Progenitor cell of endocrine pancreas (in vitro differentiated cells): ENCODE results near the gene PAIP2. TPM values are rescaled to one million over a fixed set of nuclear protein-coding genes. Genes with fewer than 3 reads are reported as not detected.
A peak's percentile ranks its signal among the peaks of the same experiment; 100 is the strongest.

ENCODE experiments used
- DNase-seq: peaks from one replicate; pipeline ENCODE4 v3.0.0; 2021; ENCODE audit warnings: low spot score; ENCODE audit not compliant: unreplicated experiment
- H3K27ac Mint-ChIP-seq: 2 replicates; pipeline ENCODE4 v1.8.0; 2021; ENCODE audit warnings: mild to moderate bottlenecking, moderate library complexity, mixed read lengths
- H3K27me3 Mint-ChIP-seq: 2 replicates; pipeline ENCODE4 v1.8.0; 2021; ENCODE audit warnings: mixed read lengths
- H3K36me3 Mint-ChIP-seq: 2 replicates; pipeline ENCODE4 v1.8.0; 2022; ENCODE audit warnings: mixed read lengths; ENCODE audit not compliant: insufficient read depth
- H3K4me1 Mint-ChIP-seq: 2 replicates; pipeline ENCODE4 v1.8.0; 2021; ENCODE audit warnings: low read depth, mixed read lengths
- H3K4me3 Mint-ChIP-seq: 2 replicates; pipeline ENCODE4 v1.8.0; 2021; ENCODE audit warnings: low read depth, mild to moderate bottlenecking, moderate library complexity, mixed read lengths
- H3K9me3 Mint-ChIP-seq: 2 replicates; pipeline ENCODE4 v1.8.0; 2021; ENCODE audit warnings: low read depth, mixed read lengths
- CTCF ChIP-seq: fragments of 200-600 bp; sonication (generic); IDR thresholded peaks from one replicate; pipeline ENCODE4 v1.5.0; 2021; ENCODE audit warnings: antibody characterized with exemption, mild to moderate bottlenecking; ENCODE audit not compliant: unreplicated experiment
- total RNA-seq: library from RNA; stranded (reverse); gene quantifications from 2 replicates; pipeline ENCODE4 v1.2.1, GENCODE V29; 2021

Gene PAIP2
- total RNA-seq, 1 donor from 2014 or later, result 97.4 TPM

DNA sequence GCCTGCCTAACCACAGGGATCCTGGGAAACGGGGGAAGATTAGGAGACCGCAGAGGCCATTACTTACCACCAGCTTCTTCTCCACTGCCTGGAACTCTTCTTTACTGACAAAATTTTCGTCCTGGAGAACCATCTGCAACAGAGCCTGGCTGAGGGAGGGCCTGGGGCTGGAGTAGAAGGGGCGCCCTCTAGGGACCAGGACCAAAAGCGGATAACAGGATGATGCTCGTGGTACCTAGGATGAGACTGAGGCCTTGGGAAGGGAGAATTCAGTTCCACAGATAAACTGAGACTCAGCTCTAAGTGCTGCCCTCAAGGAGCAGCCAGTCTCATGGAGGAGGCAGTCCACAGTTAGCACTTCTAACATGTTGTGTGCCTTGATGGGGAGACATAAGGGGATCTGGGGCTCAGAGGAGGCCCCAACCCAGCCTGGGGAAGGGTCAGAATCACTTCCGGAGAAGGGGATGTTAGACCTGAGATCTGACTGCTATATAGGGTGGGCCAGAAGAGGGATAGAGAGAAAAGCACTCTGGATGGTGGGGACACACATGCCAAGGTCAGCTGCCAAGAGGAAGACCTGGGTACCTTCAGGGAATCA, 61.0 kb downstream of the PAIP2 start:
- Mint-ChIP-seq H3K27ac (peak overlapping the region; percentile 99), H3K27me3 (no peaks in the 10 kb centered on the region), H3K4me3 (peak overlapping the region; percentile 98), H3K4me1 (peaks cover 13% of the 10 kb centered on the region), H3K9me3 (no peaks in the 10 kb centered on the region), H3K36me3 (peaks cover 2% of the 10 kb centered on the region)
- TF ChIP-seq CTCF, result peak; percentile 43
- DNase-seq, result no peak

DNA sequence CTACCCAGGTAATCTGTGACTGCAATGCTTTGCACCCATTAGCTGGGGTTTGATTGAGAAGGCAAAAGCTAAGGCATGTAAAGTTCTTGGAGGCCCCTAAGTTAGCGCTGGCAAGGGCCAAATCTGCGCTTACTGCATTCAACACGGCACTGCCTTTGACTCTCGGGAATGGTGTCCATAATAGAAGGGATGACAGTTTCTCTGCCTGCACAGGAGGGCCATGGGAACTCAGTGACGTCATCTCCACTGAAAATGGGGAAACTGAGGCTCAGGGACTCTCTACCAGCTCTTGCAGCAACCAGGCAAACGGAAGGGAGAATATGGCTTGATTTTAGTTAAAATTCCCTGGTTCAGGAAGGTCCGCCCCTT, 61.7 kb downstream of the PAIP2 start:
- H3K27me3 Mint-ChIP-seq, result no peaks in the 10 kb centered on the region
- DNase-seq, result no peak
- TF ChIP-seq CTCF, result no peak
- peak overlapping the region; percentile 99 for H3K27ac Mint-ChIP-seq
- no peaks in the 10 kb centered on the region for H3K9me3 Mint-ChIP-seq
- peaks cover 13% of the 10 kb centered on the region for H3K4me1 Mint-ChIP-seq
- H3K36me3 Mint-ChIP-seq, result peaks cover 2% of the 10 kb centered on the region
- H3K4me3 Mint-ChIP-seq, result peak overlapping the region; percentile 98

DNA sequence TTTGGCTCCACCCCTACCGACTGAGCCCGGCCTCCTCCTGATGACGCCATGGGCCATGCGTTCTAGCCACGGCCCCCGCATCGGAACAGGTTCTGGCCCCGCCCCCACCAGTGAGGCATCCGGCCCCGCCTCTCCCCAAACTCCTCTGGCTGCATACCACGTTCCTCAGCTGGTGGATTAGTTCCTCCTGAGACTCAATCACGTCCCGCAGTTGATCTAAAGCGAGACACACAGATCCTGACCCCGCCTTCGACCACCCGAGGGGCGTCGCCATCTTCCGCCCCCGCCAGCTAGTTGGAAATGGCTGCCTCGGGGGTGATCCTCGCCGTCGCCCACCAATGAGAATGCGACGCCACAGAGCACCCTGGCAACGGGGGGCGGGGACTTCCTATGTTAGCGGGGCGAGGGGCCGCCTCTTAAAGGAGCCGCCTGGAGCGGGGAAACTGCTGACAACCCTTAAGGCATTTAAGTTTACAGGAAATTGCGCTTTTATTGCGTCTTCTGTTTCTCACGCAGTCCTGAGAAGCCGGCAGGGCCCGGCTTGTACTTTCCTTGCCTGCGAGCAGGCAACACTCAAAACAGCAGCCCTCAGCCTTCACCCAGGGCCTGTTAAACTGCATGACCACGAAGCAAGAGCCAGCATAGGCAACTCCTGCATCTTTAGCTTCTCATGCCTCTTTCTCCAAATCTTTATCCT, 62.3 kb downstream of the PAIP2 start, which contains the start of gene SPATA24:
SPATA24 (minus strand) TSS at position 303 of the 697 bp plus-strand sequence; CDS start at position 274, 29 bp downstream.
- Mint-ChIP-seq H3K4me1 (peaks cover 13% of the 10 kb centered on the region), H3K27ac (peak within 1 kb of the TSS; percentile 99), H3K36me3 (peaks cover 2% of the 10 kb centered on the region), H3K4me3 (peak within 1 kb of the TSS; percentile 98), H3K9me3 (no peaks in the 10 kb centered on the region), H3K27me3 (no peaks in the 10 kb centered on the region)
- no peak for TF ChIP-seq CTCF
- DNase-seq, result peak; percentile 91

DNA sequence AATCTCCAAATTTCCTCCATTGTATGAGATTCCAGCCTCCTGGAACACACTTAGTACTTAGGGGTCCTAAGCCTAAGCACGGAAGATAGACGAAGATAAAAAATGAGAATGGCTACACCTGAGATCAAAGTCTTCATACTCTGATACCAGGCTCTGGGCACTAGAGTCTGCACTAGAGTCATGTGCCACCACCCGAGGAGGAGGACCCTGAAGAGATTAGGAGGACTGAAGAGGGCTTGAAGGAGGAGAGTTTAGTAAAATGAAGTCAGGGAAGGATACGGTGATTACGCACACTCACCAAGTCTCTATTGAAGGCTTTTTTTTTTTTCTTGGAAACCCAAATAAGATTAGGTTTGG, 62.8 kb downstream of the PAIP2 start:
- peaks cover 2% of the 10 kb centered on the region for H3K36me3 Mint-ChIP-seq
- no peaks in the 10 kb centered on the region for H3K27me3 Mint-ChIP-seq
- H3K27ac Mint-ChIP-seq, result peak overlapping the region; percentile 99
- no peak for TF ChIP-seq CTCF
- peaks cover 13% of the 10 kb centered on the region for H3K4me1 Mint-ChIP-seq
- peak overlapping the region; percentile 98 for H3K4me3 Mint-ChIP-seq
- no peak for DNase-seq
- H3K9me3 Mint-ChIP-seq, result no peaks in the 10 kb centered on the region

DNA sequence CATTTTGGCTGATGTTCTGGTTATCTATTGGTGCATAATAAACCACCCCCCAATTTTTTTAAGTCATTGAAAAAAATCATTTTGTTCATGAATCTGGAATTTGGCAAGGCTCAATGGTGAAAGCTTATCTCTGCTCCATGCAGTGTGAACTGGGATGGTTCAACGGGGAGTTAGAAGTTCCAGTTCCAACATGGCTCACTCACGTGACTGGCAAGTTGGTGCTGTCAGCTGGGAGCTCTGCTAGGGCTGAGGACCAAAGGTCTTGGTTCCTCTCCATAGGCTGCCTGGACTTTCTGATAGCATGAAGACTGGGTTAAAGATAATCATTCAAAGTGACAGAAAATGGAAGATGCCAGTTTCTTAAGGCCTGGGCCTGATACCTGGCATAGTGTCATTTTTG, 65.3 kb downstream of the PAIP2 start:
- Mint-ChIP-seq H3K9me3 (no peaks in the 10 kb centered on the region), H3K27ac (no peak overlapping the region), H3K4me3 (no peak overlapping the region), H3K27me3 (no peaks in the 10 kb centered on the region), H3K36me3 (no peaks in the 10 kb centered on the region), H3K4me1 (peaks cover 13% of the 10 kb centered on the region)
- DNase-seq, result no peak
- TF ChIP-seq CTCF, result no peak
